CD4-positive, alpha-beta T cell (primary cell): ENCODE data around the gene COQ4. TPM values are rescaled to one million over a fixed set of nuclear protein-coding genes. Genes with fewer than 3 reads are reported as not detected.

ENCODE experiments used
- ATAC-seq: fragments of 200-7000 bp; cut with Tn5 transposase; one replicate; pipeline ENCODE4 v1.10.0; 2022; ENCODE audit warnings: mild to moderate bottlenecking; ENCODE audit not compliant: poor library complexity
- CTCF ChIA-PET: fragments of 350-600 bp; sonication (Branson Sonifier 250); formaldehyde crosslinking; loops from one replicate; lab custom pipeline; 2021; ENCODE audit warnings: antibody characterized with exemption, inconsistent platforms; lab: Charles Lee
- POLR2A ChIA-PET: fragments of 350-600 bp; sonication (Branson Sonifier 250); formaldehyde crosslinking; loops from one replicate; lab custom pipeline; 2021; ENCODE audit warnings: antibody characterized with exemption, inconsistent platforms; lab: Charles Lee
- DNase-seq, 14 experiments: peaks; one replicate each; pipeline ENCODE4 v3.0.0-alpha.2; 2013 to 2020; ENCODE audit warnings: mixed read lengths in 2 of 14
- H3K27ac ChIP-seq, 2 donors: one replicate each; pipeline versions ENCODE4 v1.5.1 to v1.7.0; 2013; ENCODE audit warnings: low read length in 2 of 2, low read depth in 1 of 2, mild to moderate bottlenecking in 1 of 2
- H3K27me3 ChIP-seq, 2 experiments: 1 replicate in 1 of 2; 2 replicates in 1 of 2; pipeline versions ENCODE4 v1.6.1 to v1.7.0; 2013; ENCODE audit warnings: low read length in 2 of 2, control low read depth in 1 of 2, mild to moderate bottlenecking in 1 of 2, moderate library complexity in 1 of 2; ENCODE audit not compliant: insufficient read depth in 2 of 2, control insufficient read depth in 1 of 2
- H3K36me3 ChIP-seq: one replicate; pipeline ENCODE4 v1.6.1; 2013; ENCODE audit warnings: low read length, control low read depth; ENCODE audit not compliant: insufficient read depth
- H3K4me1 ChIP-seq: one replicate; pipeline ENCODE4 v1.6.1; 2013; ENCODE audit warnings: low read length, control low read depth; ENCODE audit not compliant: insufficient read depth
- H3K4me3 ChIP-seq: one replicate; pipeline ENCODE4 v1.5.1; 2013; ENCODE audit warnings: mild to moderate bottlenecking, low read length, moderate library complexity
- H3K9me3 ChIP-seq, 2 experiments: 1 replicate in 1 of 2; 2 replicates in 1 of 2; pipeline versions ENCODE4 v1.6.1 to v1.7.0; 2013; ENCODE audit warnings: low read length in 2 of 2, mild to moderate bottlenecking in 2 of 2, control low read depth in 1 of 2, moderate library complexity in 1 of 2; ENCODE audit not compliant: control insufficient read depth in 1 of 2, insufficient read depth in 1 of 2
- H3K27ac Mint-ChIP-seq: one replicate; pipeline ENCODE4 v1.8.0; 2020; ENCODE audit warnings: mixed read lengths
- H3K27me3 Mint-ChIP-seq: one replicate; pipeline ENCODE4 v1.8.0; 2021; ENCODE audit warnings: mixed read lengths
- H3K36me3 Mint-ChIP-seq: one replicate; pipeline ENCODE4 v1.8.0; 2021; ENCODE audit warnings: low read depth, mixed read lengths
- H3K4me1 Mint-ChIP-seq: one replicate; pipeline ENCODE4 v1.8.0; 2021; ENCODE audit warnings: low read depth, mixed read lengths
- H3K4me3 Mint-ChIP-seq: one replicate; pipeline ENCODE4 v1.8.0; 2020; ENCODE audit warnings: mild to moderate bottlenecking, mixed read lengths
- H3K9me3 Mint-ChIP-seq: one replicate; pipeline ENCODE4 v1.8.0; 2020; ENCODE audit warnings: mixed read lengths
- CTCF ChIP-seq: fragments of 200-600 bp; IDR thresholded peaks from one replicate; pipeline ENCODE4 v1.8.0; 2022; ENCODE audit warnings: antibody characterized with exemption, mild to moderate bottlenecking
- intact Hi-C, 2 experiments: fragments of 100-400 bp; cut with DNase I in 1 of 2; cut with micrococcal nuclease in 1 of 2; formaldehyde crosslinking; loops; one replicate each; pipeline versions ENCODE4 v1.15.1 to v1.9.0; 2023 to 2025; cut with DNase I, micrococcal nuclease
- total RNA-seq, 174 experiments: library from RNA in 2 of 174; stranded (reverse) in 2 of 174; gene quantifications; one replicate each; pipeline ENCODE4 v1.2.3 and lab custom pipeline; 2021 to 2026

The COQ4 gene
- total RNA-seq, 2 experiments from 2014 or later = 20.7 to 21.7 TPM

GRCh38 chr9:128370752-128371629, 48.4 kb downstream of the COQ4 start, which contains the start of gene URM1:
URM1 (plus strand) TSS chr9:128371374; CDS start chr9:128371381, 7 bp downstream.
- peaks cover 34% of the 10 kb centered on the region for H3K4me1 Mint-ChIP-seq
- no peaks in the 10 kb centered on the region for H3K9me3 ChIP-seq
- TF ChIP-seq CTCF = no peak
- ChIA-PET CTCF (interaction anchor here (0.5 to 2.7 kb wide), 6 partner anchors 9 to 93 kb away, joined by 3 to 27 read pairs (median 4); no protein-coding TSS in a partner anchor), POLR2A (interaction anchor here (0.6 to 2.9 kb wide), 17 partner anchors 10 to 459 kb away, joined by 3 to 30 read pairs (median 7); partner anchors contain the start of genes CERCAM, ENDOG, GLE1 and GOLGA2)
- H3K36me3 ChIP-seq = peaks cover 23% of the 10 kb centered on the region
- ATAC-seq (peak; percentile 94), DNase-seq (peak; percentile 90 to 98 (median 94))
- peak within 1 kb of the TSS; percentile 93 for H3K4me3 ChIP-seq
- no peaks in the 10 kb centered on the region for H3K27me3 ChIP-seq
- H3K4me3 Mint-ChIP-seq = peak within 1 kb of the TSS; percentile 97
- H3K27ac Mint-ChIP-seq = peak within 1 kb of the TSS; percentile 94
- H3K9me3 Mint-ChIP-seq = no peaks in the 10 kb centered on the region
- peak within 1 kb of the TSS; percentile 68 to 92 for H3K27ac ChIP-seq
- H3K4me1 ChIP-seq = peaks cover 20% of the 10 kb centered on the region
- H3K27me3 Mint-ChIP-seq = no peaks in the 10 kb centered on the region
- H3K36me3 Mint-ChIP-seq = peaks cover 46% of the 10 kb centered on the region
- intact Hi-C loops = loop anchor here (1.0 to 5.0 kb wide), 10 partner anchors 9 to 401 kb away; partner anchors contain the start of genes COQ4 (in 2 of the 2), TRUB2 (in 2 of the 2), DNM1 (in 1 of the 2) and GLE1 (in 1 of the 2)

DNA sequence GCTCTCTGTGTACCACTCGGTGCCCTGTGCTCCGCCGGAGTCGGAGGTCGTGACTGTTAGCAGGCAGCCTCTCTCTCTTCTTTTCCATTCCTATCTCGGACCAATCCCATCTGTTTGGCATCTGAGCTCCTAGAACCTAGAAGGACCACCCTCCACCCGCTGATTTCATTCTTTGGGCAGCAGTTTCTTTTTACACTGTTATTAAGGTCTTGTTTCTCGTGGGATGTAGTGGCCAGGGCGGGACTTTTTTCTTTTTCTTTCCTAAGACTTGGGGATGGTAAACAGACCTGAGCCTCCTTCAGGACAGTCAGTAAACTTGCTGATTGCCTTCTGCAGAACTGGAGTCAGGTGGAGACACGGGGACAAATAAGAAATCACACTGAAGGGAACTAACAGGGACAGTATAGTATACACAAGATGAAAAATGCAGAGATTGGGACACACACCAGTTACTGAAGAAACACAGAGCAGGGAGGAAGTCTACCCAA, 49.0 kb downstream of the COQ4 start:
- intact Hi-C loops = loop anchor here (1.0 to 5.0 kb wide), 10 partner anchors 9 to 401 kb away; partner anchors contain the start of genes COQ4 (in 2 of the 2), TRUB2 (in 2 of the 2), DNM1 (in 1 of the 2) and GLE1 (in 1 of the 2)
- ATAC-seq (no peak), DNase-seq (no peak)
- TF ChIP-seq CTCF = no peak
- Histone ChIP-seq H3K36me3 (peaks cover 23% of the 10 kb centered on the region), H3K27me3 (no peaks in the 10 kb centered on the region), H3K4me1 (peaks cover 20% of the 10 kb centered on the region), H3K9me3 (no peaks in the 10 kb centered on the region), H3K4me3 (peak overlapping the region; percentile 93), H3K27ac (peak overlapping the region; percentile 68 to 92)
- ChIA-PET CTCF (interaction anchor here (0.9 to 2.7 kb wide), 4 partner anchors 10 to 77 kb away, joined by 4 to 27 read pairs (median 7); no protein-coding TSS in a partner anchor), POLR2A (interaction anchor here (1.1 to 2.9 kb wide), 12 partner anchors 10 to 458 kb away, joined by 3 to 30 read pairs (median 8); partner anchors contain the start of genes CERCAM, GLE1, GOLGA2 and SET)
- Mint-ChIP-seq H3K27me3 (no peaks in the 10 kb centered on the region), H3K9me3 (no peaks in the 10 kb centered on the region), H3K36me3 (peaks cover 46% of the 10 kb centered on the region), H3K27ac (peak overlapping the region; percentile 94), H3K4me3 (peak overlapping the region; percentile 97), H3K4me1 (peaks cover 34% of the 10 kb centered on the region)

GRCh38 chr9:128372188-128372641, 49.6 kb downstream of the COQ4 start:
- Histone ChIP-seq H3K27me3 (no peaks in the 10 kb centered on the region), H3K36me3 (peaks cover 25% of the 10 kb centered on the region), H3K4me1 (peaks cover 20% of the 10 kb centered on the region), H3K27ac (peak overlapping the region in 1 of 2 donors; percentile 68), H3K9me3 (no peaks in the 10 kb centered on the region), H3K4me3 (peak overlapping the region; percentile 93)
- ChIA-PET CTCF (interaction anchor here (2.7 kb wide), 1 partner anchor 10 kb away, joined by 27 read pairs; no protein-coding TSS in a partner anchor), POLR2A (interaction anchor here (1.7 to 2.9 kb wide), 7 partner anchors 11 to 399 kb away, joined by 7 to 30 read pairs (median 8); partner anchors contain the start of genes CERCAM, GLE1, GOLGA2 and SWI5)
- Mint-ChIP-seq H3K4me3 (peak overlapping the region; percentile 97), H3K27ac (peak overlapping the region; percentile 94), H3K9me3 (no peaks in the 10 kb centered on the region), H3K27me3 (no peaks in the 10 kb centered on the region), H3K4me1 (peaks cover 34% of the 10 kb centered on the region), H3K36me3 (peaks cover 51% of the 10 kb centered on the region)
- intact Hi-C loops = loop anchor here (5.0 kb wide), 3 partner anchors 80 to 400 kb away; partner anchors contain the start of genes ODF2 (in 1 of the 2) and ZER1 (in 1 of the 2)
- no peak for DNase-seq
- TF ChIP-seq CTCF = no peak
- no peak for ATAC-seq
